ENCODE results near the gene CYP2J2. TPM values are rescaled to one million over a fixed set of nuclear protein-coding genes. Genes with fewer than 3 reads are reported as not detected.
"Not testable (repeated sequence)": the region's sequence is repeated elsewhere in the genome, so short reads cannot be mapped to it uniquely, and the experiment has no call there.

CYP2J2 gene
- polyA plus RNA-seq (2011; rRNA removed) (0.04 and 0.07 TPM in 2 replicates), polyA minus RNA-seq (2011; rRNA and poly(A)+ RNA removed) (not detected in 2 replicates)

GRCh38 chr1:59926381-59927123 lies at the start of gene CYP2J2:
Gene CYP2J2 (minus strand): TSS chr1:59926773. CDS start chr1:59926746, 27 bp downstream.
- Histone ChIP-seq H3K4me3 (ENCODE audit: low read depth, low read length) (peak within 1 kb of the TSS; percentile 41), H3K36me3 (ENCODE audit: control insufficient read depth, insufficient read depth, low read length) (no peaks in the 10 kb centered on the region), H3K27me3 (ENCODE audit: control insufficient read depth, insufficient read depth, low read length) (peaks cover 4% of the 10 kb centered on the region)
- CTCF ChIA-PET, result interaction anchor here (0.6 kb wide), 1 partner anchor 19 kb away, joined by 3 read pairs; no protein-coding TSS in a partner anchor
- DNase-seq (ENCODE audit: low read depth), result no peak
- POLR2A ChIA-PET, result no interaction called here
- TF ChIP-seq CTCF (IDR thresholded peaks at IDR 0.05; ENCODE audit: insufficient read depth, low read depth, low read length), result no peak

GRCh38 chr1:59973719-59974118 lies 47.1 kb upstream of the CYP2J2 start:
- CTCF ChIA-PET, result interaction anchor here (1.4 to 7.7 kb wide), 3 partner anchors 10 to 1070 kb away, joined by 5 to 65 read pairs (median 31); no protein-coding TSS in a partner anchor
- POLR2A ChIA-PET, result no interaction called here
- TF ChIP-seq CTCF (IDR thresholded peaks at IDR 0.05; ENCODE audit: insufficient read depth, low read depth, low read length), result no peak
- H3K4me3 ChIP-seq (ENCODE audit: low read depth, low read length), result no peak overlapping the region
- peaks cover 9% of the 10 kb centered on the region for H3K27me3 ChIP-seq (ENCODE audit: control insufficient read depth, insufficient read depth, low read length)
- no peak for DNase-seq (ENCODE audit: low read depth)
- H3K36me3 ChIP-seq (ENCODE audit: control insufficient read depth, insufficient read depth, low read length), result no peaks in the 10 kb centered on the region

GRCh38 chr1:59972216-59972927 lies 45.8 kb upstream of the CYP2J2 start:
- no peaks in the 10 kb centered on the region for H3K36me3 ChIP-seq (ENCODE audit: control insufficient read depth, insufficient read depth, low read length)
- ChIA-PET CTCF (interaction anchor here (0.8 to 7.7 kb wide), 14 partner anchors 8 to 1400 kb away, joined by 3 to 65 read pairs (median 4); no protein-coding TSS in a partner anchor), POLR2A (no interaction called here)
- H3K27me3 ChIP-seq (ENCODE audit: control insufficient read depth, insufficient read depth, low read length), result peaks cover 9% of the 10 kb centered on the region
- DNase-seq (ENCODE audit: low read depth), result no peak
- no peak overlapping the region for H3K4me3 ChIP-seq (ENCODE audit: low read depth, low read length)
- no peak for TF ChIP-seq CTCF (IDR thresholded peaks at IDR 0.05; ENCODE audit: insufficient read depth, low read depth, low read length)

GRCh38 chr1:59971464-59971911 lies 44.9 kb upstream of the CYP2J2 start:
- POLR2A ChIA-PET, result no interaction called here
- TF ChIP-seq CTCF (IDR thresholded peaks at IDR 0.05; ENCODE audit: insufficient read depth, low read depth, low read length), result peak; percentile 93
- CTCF ChIA-PET, result interaction anchor here (0.6 to 7.7 kb wide), 37 partner anchors 8 to 1653 kb away, joined by 3 to 65 read pairs (median 4); no protein-coding TSS in a partner anchor
- no peaks in the 10 kb centered on the region for H3K36me3 ChIP-seq (ENCODE audit: control insufficient read depth, insufficient read depth, low read length)
- DNase-seq (ENCODE audit: low read depth), result no peak
- H3K4me3 ChIP-seq (ENCODE audit: low read depth, low read length), result no peak overlapping the region
- peaks cover 9% of the 10 kb centered on the region for H3K27me3 ChIP-seq (ENCODE audit: control insufficient read depth, insufficient read depth, low read length)

GRCh38 chr1:59969542-59970175 lies 43.1 kb upstream of the CYP2J2 start:
- POLR2A ChIA-PET; H3K27me3 ChIP-seq (ENCODE audit: control insufficient read depth, insufficient read depth, low read length); H3K4me3 ChIP-seq (ENCODE audit: low read depth, low read length); DNase-seq (ENCODE audit: low read depth); H3K36me3 ChIP-seq (ENCODE audit: control insufficient read depth, insufficient read depth, low read length): not testable (repeated sequence)
- CTCF ChIA-PET, result interaction anchor here (0.6 to 3.7 kb wide), 6 partner anchors 12 to 1074 kb away, joined by 3 to 31 read pairs (median 7); no protein-coding TSS in a partner anchor

- CTCF ChIA-PET, result interaction anchor here (0.7 to 9.5 kb wide), 4 partner anchors 6 to 1885 kb away, joined by 3 to 65 read pairs (median 8); no protein-coding TSS in a partner anchor
- H3K27me3 ChIP-seq (ENCODE audit: control insufficient read depth, insufficient read depth, low read length); POLR2A ChIA-PET; H3K4me3 ChIP-seq (ENCODE audit: low read depth, low read length); DNase-seq (ENCODE audit: low read depth); H3K36me3 ChIP-seq (ENCODE audit: control insufficient read depth, insufficient read depth, low read length): not testable (repeated sequence)
These were observed 42.2 kb upstream of the CYP2J2 start for GRCh38 chr1:59968746-59969145.

All from BJ (cell line).